Sigmoid colon (tissue), 4 donors: ENCODE measurements around the gene SLITRK3.

Experiments used
- CTCF ChIP-seq, 4 experiments: fragments of 450-650 bp in 3 of 4; fragments of 200-600 bp in 1 of 4; IDR thresholded peaks; one replicate each; pipeline ENCODE4 v1.5.1; 2016 to 2019; ENCODE audit warnings: antibody characterized with exemption in 4 of 4, mild to moderate bottlenecking in 3 of 4, moderate library complexity in 2 of 4
- EP300 ChIP-seq, 4 donors: sonication (generic); formaldehyde crosslinking; IDR thresholded peaks; one replicate each; pipeline ENCODE4 v1.6.1; 2017; ENCODE audit warnings: antibody characterized with exemption in 4 of 4

- TF ChIP-seq CTCF (IDR thresholded peaks at IDR 0.05) (no peak), EP300 (IDR thresholded peaks at IDR 0.05) (no peak)
Observed at GRCh38 chr3:165159760-165160421, 36.3 kb downstream of the SLITRK3 start.
